ENCODE results near the gene MRPL24. TPM values are rescaled to one million over a fixed set of nuclear protein-coding genes. Genes with fewer than 3 reads are reported as not detected.

MRPL24 gene
- total RNA-seq, 8 experiments from 2014 or later = 81.4 to 166 (median 101) TPM

DNA sequence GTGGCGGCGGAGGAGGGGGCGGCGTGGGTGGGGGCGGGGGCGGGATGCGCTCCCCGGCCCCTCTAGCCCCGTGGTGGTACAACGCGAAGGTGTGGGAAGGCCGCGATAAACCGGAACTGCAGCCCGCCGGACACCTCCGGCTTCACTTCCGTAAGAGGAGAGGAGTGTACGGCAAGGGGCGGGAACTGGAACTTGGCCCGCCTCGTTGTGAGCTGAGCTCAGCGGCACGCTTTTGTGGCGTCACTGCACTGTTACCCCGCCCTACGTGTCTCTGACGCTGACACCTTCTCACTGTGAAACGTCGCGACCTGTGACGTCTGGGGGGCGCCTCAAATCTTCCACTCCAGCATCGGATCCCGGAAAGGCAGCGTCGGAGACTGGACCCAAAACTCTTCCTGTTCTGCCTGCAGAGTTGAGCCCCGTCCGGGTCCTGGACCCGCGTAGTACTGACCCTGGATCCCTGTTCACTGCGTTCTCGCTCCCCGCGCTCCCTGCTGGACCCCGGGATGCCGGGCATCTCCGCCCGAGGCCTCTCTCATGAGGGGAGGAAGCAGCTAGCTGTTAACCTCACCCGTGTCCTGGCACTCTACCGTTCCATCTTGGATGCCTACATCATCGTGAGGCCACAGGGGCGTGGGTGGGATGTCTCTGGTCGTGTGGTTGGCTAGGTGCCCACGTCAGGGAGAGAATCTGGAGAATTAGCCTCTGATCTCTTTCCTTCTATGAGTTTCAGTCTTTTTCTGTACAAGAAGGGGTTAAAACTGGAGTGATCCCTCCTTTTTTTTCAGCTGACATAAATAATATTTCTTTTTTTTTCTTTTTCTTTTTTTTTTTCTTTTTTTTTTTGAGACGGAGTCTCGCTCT, 12.1 kb downstream of the MRPL24 start, which contains the start of gene ISG20L2:
ISG20L2 (minus strand) TSS at position 168 of the 864 bp plus-strand sequence. CDS start 1,114 bp downstream, outside the sequence.
- peak; percentile 87 to 93 (median 91) for ATAC-seq (replicated peaks in 6 of 8)
- H3K27ac ChIP-seq = peak within 1 kb of the TSS; percentile 96
- 1 to 16% (median 8%) methylated on average over 3 to 36 of the region's 57 CpGs; no CpG with 5 or more reads in 1 of the 10 experiments for WGBS, 10 experiments
- in situ Hi-C loops (cut with MboI; ENCODE audit: low pct_unique_long_range_greater_than_20kb in 2 of 9, low sequenced_read_pairs in 9 of 9, unreplicated experiment in 9 of 9) = no loop called here
- peak within 1 kb of the TSS; percentile 59 to 86 (median 81) for H3K4me3 ChIP-seq
- H3K4me1 ChIP-seq (replicated peaks in 1 of 2) = peaks cover 37 to 39% of the 10 kb centered on the region in 2 donors

DNA sequence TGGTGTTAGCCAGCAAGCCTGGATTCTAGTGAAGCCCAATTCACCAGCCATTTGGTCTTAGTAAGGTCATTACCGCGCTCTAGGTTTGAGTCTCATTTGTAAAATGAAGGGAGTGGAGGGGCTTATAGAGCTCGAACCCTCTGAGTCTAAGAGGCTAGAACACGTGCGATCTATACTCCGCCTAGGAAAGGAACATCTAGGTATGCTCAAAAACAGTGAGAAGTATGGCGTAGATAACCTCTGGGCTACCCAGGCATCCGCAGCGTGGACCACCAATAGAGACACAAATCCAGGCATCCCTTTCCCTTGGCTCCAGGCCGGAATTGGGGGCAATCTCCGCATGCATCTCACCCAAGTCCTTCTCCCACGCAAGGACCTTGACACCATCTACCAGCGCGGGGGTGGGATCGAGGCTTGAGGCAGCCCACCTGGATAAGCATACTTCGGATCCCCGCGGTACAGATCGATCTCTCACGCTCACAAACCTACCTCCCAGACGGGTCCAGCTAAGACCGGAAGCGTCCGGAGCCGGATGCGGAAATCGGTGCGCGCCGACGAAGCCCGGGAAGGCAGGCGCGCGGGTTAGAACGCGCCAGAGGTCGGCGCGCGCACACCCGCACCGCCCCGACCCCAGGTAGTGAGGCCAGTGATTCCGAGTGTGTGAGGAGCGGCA, 12.8 kb downstream of the MRPL24 start, which contains the start of gene METTL25B:
METTL25B (plus strand) TSS at position 544 of the 673 bp plus-strand sequence. CDS start 636 bp downstream, outside the sequence.
- peaks cover 37 to 39% of the 10 kb centered on the region in 2 donors for H3K4me1 ChIP-seq (replicated peaks in 1 of 2)
- 0 to 2% (median 0%) methylated on average over 5 to 27 of the region's 46 CpGs; no CpG with 5 or more reads in 2 of the 10 experiments for WGBS, 10 experiments
- H3K4me3 ChIP-seq = peak within 1 kb of the TSS; percentile 59 to 86 (median 81)
- in situ Hi-C loops (cut with MboI; ENCODE audit: low pct_unique_long_range_greater_than_20kb in 2 of 9, low sequenced_read_pairs in 9 of 9, unreplicated experiment in 9 of 9) = no loop called here
- ATAC-seq (replicated peaks in 6 of 8) = peak; percentile 69 to 83 (median 78)
- H3K27ac ChIP-seq = peak within 1 kb of the TSS; percentile 96

DNA sequence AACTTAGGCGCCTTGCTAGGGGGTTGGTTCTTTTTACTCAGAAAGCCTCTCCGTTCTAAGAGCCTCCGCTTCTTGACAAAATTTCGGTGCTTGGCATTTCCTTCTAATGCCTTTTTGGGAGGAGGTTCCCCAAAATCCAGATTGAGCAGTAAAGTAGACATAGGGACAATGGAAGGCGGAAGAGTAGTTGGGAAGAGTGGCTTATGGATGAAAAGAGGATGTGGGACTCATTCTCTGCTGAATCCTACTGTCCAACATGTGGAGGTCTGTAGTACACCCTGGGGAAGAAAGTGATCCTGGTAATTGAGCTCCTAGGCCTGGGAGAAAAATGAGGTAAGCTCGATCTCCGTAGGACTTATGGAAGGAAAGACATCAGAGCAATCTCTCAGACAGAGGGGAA, 13.4 kb downstream of the MRPL24 start:
- peak overlapping the region; percentile 96 for H3K27ac ChIP-seq
- in situ Hi-C loops (cut with MboI; ENCODE audit: low pct_unique_long_range_greater_than_20kb in 2 of 9, low sequenced_read_pairs in 9 of 9, unreplicated experiment in 9 of 9) = no loop called here
- WGBS, 10 experiments = 0 to 56% (median 25%) methylated on average over 1 to 7 of the region's 7 CpGs; no CpG with 5 or more reads in 1 of the 10 experiments
- ATAC-seq (replicated peaks in 6 of 8) = no peak
- peaks cover 37 to 39% of the 10 kb centered on the region in 2 donors for H3K4me1 ChIP-seq (replicated peaks in 1 of 2)
- peak overlapping the region; percentile 59 to 86 (median 81) for H3K4me3 ChIP-seq

DNA sequence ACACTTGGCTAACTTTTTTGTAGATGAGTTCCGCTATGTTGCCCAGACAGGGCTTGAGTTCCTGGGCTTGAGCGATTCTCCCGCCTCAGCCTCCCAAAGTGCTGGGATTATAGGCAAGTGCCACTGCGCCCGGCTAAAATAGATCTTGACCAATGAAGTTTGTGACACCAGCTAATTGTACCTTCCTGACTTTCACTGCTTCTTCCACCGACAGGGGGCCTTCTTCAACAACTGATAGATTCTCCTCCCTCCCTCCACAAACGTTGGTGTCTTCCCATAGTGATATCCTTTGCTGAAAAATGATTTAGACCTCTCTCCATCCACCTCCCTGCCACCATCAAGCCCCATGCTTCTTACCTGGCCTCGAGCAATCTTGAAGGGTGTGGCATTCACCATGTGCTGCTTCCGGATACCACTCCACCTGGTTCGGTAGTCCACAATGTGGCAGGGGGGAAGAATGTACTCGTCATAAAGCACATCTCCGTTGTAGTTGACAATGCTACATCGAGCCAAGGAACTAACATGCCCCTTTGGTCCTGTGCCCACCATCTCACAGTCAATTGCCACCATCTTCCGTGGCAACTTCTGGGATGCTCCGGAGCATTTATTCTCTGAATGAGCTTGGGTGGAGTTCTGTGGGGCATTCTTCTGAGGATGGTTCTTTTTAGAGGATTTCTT, 14.2 kb downstream of the MRPL24 start:
- in situ Hi-C loops (cut with MboI; ENCODE audit: low pct_unique_long_range_greater_than_20kb in 2 of 9, low sequenced_read_pairs in 9 of 9, unreplicated experiment in 9 of 9) = no loop called here
- no peak for ATAC-seq (replicated peaks in 6 of 8)
- no peak overlapping the region for H3K27ac ChIP-seq
- peaks cover 37 to 39% of the 10 kb centered on the region in 2 donors for H3K4me1 ChIP-seq (replicated peaks in 1 of 2)
- peak overlapping the region; percentile 59 to 86 (median 81) for H3K4me3 ChIP-seq
- WGBS, 10 experiments = 0 to 52% (median 32%) methylated on average over 2 to 15 of the region's 15 CpGs; no CpG with 5 or more reads in 2 of the 10 experiments

DNA sequence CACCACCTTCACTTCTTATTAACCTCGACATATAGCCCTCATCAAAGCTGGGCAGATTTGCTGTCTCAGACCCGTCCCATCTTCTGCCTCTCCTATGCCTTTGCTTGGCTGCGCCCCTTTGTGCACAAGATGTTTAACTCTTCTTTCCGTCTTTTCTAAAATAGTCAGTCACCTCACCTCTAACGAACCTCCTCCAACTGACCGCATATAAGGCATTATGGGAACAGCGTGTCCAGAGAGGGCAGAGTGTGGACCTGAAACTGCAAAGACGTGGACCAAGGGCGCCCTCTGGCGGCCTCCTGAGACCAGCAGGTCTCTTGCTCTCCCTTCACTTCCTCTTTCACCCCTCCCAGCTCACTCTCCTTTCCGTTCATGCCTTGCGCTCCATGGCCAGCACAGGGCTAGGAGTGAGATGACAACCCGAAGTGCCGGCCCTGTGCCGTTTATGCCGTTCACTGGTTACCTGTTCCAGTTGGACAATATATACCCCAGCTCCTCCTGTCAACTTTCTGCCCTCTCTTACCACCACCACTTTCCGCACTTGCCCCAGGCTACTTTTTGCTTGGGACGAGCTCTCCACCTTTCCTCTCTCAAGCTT, 15.1 kb downstream of the MRPL24 start:
- H3K4me3 ChIP-seq = peak overlapping the region; percentile 59 to 86 (median 81)
- ATAC-seq (replicated peaks in 6 of 8) = peak; percentile 37 to 49 (median 46)
- WGBS, 10 experiments = 0 to 36% (median 14%) methylated on average over 1 to 16 of the region's 18 CpGs
- in situ Hi-C loops (cut with MboI; ENCODE audit: low pct_unique_long_range_greater_than_20kb in 2 of 9, low sequenced_read_pairs in 9 of 9, unreplicated experiment in 9 of 9) = no loop called here
- peaks cover 37 to 39% of the 10 kb centered on the region in 2 donors for H3K4me1 ChIP-seq (replicated peaks in 1 of 2)
- no peak overlapping the region for H3K27ac ChIP-seq

DNA sequence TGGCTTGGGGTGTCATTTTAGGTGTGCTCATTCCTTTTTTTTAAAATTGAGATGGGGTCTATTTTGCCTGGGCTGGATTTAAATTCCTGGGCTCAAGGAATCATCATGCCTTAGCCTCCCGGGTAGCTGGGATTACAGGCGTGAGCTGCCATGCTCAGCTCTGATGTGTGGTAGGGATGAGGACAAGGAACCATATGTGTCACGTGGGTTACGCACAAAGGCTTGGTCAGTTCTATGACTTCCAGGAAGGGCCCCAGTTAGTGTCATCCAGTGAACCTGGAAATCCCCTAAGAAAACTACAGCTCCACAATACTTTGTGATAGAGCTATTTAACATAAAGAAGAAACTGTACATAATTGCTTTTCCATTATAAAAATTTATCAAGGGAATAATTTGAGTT, 19.4 kb downstream of the MRPL24 start:
- in situ Hi-C loops (cut with MboI; ENCODE audit: low pct_unique_long_range_greater_than_20kb in 2 of 9, low sequenced_read_pairs in 9 of 9, unreplicated experiment in 9 of 9) = loop anchor here in 1 of 9 experiments (5.0 kb wide), 1 partner anchor 34 kb away; no protein-coding TSS in a partner anchor
- Histone ChIP-seq H3K4me3 (no peak overlapping the region), H3K4me1 (replicated peaks in 1 of 2) (peaks cover 15 to 16% of the 10 kb centered on the region in 2 donors), H3K27ac (no peak overlapping the region)
- WGBS, 10 experiments = 83 to 100% (median 94%) methylated on average over 1 to 4 of the region's 4 CpGs; no CpG with 5 or more reads in 3 of the 10 experiments
- no peak for ATAC-seq (replicated peaks in 6 of 8)

DNA sequence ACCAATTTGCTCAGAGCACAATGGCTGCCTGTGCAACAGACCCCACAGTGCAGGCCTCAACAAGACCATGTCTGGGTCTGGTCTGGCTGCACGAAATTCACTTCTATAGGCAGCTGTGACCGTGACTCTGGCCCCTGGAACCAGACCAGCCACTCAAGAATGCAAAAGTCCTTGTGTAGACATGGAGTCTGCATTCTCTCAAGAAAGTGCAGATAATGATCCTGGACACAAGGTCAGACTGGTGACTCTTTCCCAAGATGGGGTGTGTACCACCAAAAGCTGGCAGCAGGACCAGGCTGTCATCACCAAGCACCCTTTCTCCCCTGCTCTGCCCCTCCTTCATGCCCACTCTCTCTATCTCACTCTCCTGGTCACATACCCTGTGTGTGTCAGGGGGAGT, 19.8 kb downstream of the MRPL24 start:
- 60 to 100% (median 77%) methylated on average over 1 to 2 of the region's 2 CpGs; no CpG with 5 or more reads in 6 of the 10 experiments for WGBS, 10 experiments
- in situ Hi-C loops (cut with MboI; ENCODE audit: low pct_unique_long_range_greater_than_20kb in 2 of 9, low sequenced_read_pairs in 9 of 9, unreplicated experiment in 9 of 9) = loop anchor here in 1 of 9 experiments (5.0 kb wide), 1 partner anchor 34 kb away; no protein-coding TSS in a partner anchor
- H3K27ac ChIP-seq = no peak overlapping the region
- ATAC-seq (replicated peaks in 6 of 8) = no peak
- H3K4me3 ChIP-seq = no peak overlapping the region
- peaks cover 12% of the 10 kb centered on the region in 2 donors for H3K4me1 ChIP-seq (replicated peaks in 1 of 2)

DNA sequence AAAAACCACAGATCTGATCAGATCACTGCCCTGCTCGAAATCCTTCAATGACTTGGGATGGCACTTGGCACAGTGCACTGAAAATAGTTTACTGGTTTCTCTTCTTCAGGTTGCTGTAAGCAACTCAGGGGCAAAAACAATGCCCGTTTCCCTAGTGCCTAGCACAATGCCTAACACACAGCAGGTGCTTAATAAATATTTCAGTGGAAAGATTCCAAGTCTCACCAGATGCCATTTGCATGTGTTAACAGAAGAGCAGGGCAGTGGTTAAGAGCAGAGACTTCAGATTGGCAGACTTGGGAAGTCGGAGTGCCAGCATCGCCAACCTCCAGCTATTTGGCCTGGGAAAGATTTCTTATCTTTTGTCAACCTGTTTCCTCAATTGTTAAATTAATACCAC, 23.5 kb downstream of the MRPL24 start:
- 40 to 100% (median 94%) methylated on average over 1 to 4 of the region's 4 CpGs; no CpG with 5 or more reads in 2 of the 10 experiments for WGBS, 10 experiments

DNA sequence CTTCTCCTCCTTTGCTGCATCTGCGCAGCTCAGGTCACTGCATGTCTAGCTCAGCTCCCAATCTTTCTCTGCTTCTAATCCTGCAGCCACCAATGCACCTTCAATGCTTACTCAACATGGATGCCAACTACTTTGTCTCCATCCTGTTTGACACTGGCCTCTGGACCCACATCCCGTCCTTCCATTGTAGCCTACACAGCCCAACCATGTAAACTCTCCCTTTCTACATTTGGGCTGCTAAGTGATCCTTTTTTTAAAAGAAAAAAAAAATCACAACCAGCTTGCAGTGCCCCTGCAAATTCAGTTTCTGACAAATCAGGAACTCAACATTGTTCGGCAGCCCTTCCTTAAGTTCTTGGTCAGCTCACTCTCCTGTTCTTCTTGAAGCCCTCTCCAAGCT, 26.1 kb downstream of the MRPL24 start:
- no peak for ATAC-seq (replicated peaks in 6 of 8)
- WGBS, 10 experiments = 38 to 100% (median 81%) methylated on average over 1 to 3 of the region's 3 CpGs
- Histone ChIP-seq H3K27ac (no peak overlapping the region), H3K4me1 (replicated peaks in 1 of 2) (peaks cover 33 to 37% of the 10 kb centered on the region in 2 donors), H3K4me3 (no peak overlapping the region)
- in situ Hi-C loops (cut with MboI; ENCODE audit: low pct_unique_long_range_greater_than_20kb in 2 of 9, low sequenced_read_pairs in 9 of 9, unreplicated experiment in 9 of 9) = no loop called here

More for the DNA sequence above, 23.5 kb downstream of the MRPL24 start:
- Histone ChIP-seq H3K4me1 (replicated peaks in 1 of 2) (peaks cover 7 to 12% of the 10 kb centered on the region in 2 donors), H3K4me3 (no peak overlapping the region), H3K27ac (no peak overlapping the region)
- in situ Hi-C loops (cut with MboI; ENCODE audit: low pct_unique_long_range_greater_than_20kb in 2 of 9, low sequenced_read_pairs in 9 of 9, unreplicated experiment in 9 of 9) = no loop called here
- peak in 1 of 8 experiments; percentile 29 for ATAC-seq (replicated peaks in 6 of 8)

DNA sequence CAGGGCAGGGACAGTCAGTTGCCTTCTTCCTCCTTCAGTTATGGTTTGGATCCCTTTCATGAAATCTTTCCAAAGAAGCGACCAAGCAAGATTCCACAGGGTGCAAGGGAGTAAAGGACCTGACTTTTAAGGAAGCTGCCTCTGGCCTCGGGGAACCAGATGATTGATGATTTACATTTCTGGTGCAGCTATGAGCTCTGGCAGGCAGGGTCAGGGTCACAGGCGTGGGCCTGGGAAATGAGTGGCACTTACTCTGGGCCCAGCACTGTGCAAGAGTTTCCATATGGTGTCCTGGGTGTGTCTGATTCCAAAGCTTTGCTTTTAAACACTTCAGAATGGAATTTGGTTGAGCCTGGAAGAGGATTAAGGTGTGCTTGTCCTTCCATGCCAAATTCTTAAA, 28.3 kb downstream of the MRPL24 start:
- 10 to 66% (median 34%) methylated on average over 1 to 3 of the region's 3 CpGs; no CpG with 5 or more reads in 4 of the 10 experiments for WGBS, 10 experiments
- Histone ChIP-seq H3K4me3 (no peak overlapping the region), H3K27ac (peak overlapping the region in 1 of 2 donors; percentile 72), H3K4me1 (replicated peaks in 1 of 2) (peaks cover 55 to 59% of the 10 kb centered on the region in 2 donors)
- ATAC-seq (replicated peaks in 6 of 8) = peak in 3 of 8 experiments; percentile 10 to 33 (median 15)
- in situ Hi-C loops (cut with MboI; ENCODE audit: low pct_unique_long_range_greater_than_20kb in 2 of 9, low sequenced_read_pairs in 9 of 9, unreplicated experiment in 9 of 9) = no loop called here

DNA sequence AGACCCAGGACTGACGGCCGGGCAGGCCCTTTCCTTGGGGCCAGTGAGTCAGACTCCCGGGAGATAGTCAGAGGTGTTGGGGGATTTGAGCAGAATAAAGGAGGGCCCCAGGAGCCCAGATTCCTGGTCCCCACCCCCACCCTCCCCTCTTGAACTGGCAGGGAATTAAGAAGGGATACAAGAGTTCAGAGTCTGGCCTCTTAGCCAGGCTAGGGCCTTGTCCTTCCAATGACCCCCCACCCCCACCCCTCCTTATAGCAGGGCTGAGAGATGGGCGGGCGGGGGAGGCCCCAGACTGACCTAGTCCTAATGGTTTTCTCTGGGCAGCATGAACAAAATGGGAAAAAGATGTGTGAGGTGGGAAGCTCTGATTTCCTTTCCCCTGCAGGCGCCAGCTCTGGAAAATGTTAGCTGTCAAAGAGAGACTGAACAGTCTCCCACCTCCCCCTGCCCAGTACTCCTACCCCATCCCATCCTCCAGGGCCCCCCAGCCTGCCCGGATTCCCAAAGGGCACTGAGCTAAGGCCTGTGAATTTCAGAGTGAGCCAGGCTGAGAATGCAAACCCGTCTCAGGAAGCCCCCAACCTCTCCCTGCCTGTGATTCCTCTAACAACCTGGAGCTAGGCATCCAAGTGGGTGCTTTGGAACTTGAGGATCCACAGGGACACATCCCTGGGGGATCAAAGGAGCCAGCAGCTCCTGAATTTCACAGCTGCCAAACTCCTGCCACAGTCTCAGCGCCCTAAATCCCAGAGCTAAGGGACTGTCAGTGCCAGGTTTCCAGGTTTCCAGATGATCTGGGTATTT, 29.7 kb downstream of the MRPL24 start:
- peak overlapping the region; percentile 70 to 72 for H3K27ac ChIP-seq
- no peak overlapping the region for H3K4me3 ChIP-seq
- H3K4me1 ChIP-seq (replicated peaks in 1 of 2) = peaks cover 68% of the 10 kb centered on the region in 2 donors
- 42 to 100% (median 93%) methylated on average over 1 to 2 of the region's 9 CpGs; no CpG with 5 or more reads in 6 of the 10 experiments for WGBS, 10 experiments
- ATAC-seq (replicated peaks in 6 of 8) = no peak
- in situ Hi-C loops (cut with MboI; ENCODE audit: low pct_unique_long_range_greater_than_20kb in 2 of 9, low sequenced_read_pairs in 9 of 9, unreplicated experiment in 9 of 9) = no loop called here
